ENCODE data around the gene PPARG. TPM values are rescaled to one million over a fixed set of nuclear protein-coding genes. Genes with fewer than 3 reads are reported as not detected.

The PPARG gene
- total RNA-seq, 6 donors from 2014 or later, result 39.8 to 93.9 (median 52.7) TPM

GRCh38 chr3:12278566-12278965 is 10.3 kb upstream of the PPARG start:
- no peaks in the 10 kb centered on the region for H3K9me3 ChIP-seq
- no peak for DNase-seq
- WGBS, 2 donors, result 75 to 87% methylated on average over 3 of the region's 3 CpGs
- peaks cover 0 to 2% (median 0%) of the 10 kb centered on the region in 4 donors for H3K4me1 ChIP-seq
- H3K4me3 ChIP-seq, result no peak overlapping the region
- ATAC-seq (ENCODE audit: low FRiP score in 2 of 2), result no peak
- no peaks in the 10 kb centered on the region for H3K27me3 ChIP-seq
- no peak overlapping the region for H3K27ac ChIP-seq
- no peak for TF ChIP-seq POLR2AphosphoS5 (IDR thresholded peaks at IDR 0.05)
- TF ChIP-seq EP300 (IDR thresholded peaks at IDR 0.05), result no peak
- TF ChIP-seq POLR2A (IDR thresholded peaks at IDR 0.05), result no peak
- TF ChIP-seq CTCF (IDR thresholded peaks at IDR 0.05), result no peak
- no peaks in the 10 kb centered on the region for H3K36me3 ChIP-seq

- DNase-seq (no peak), ATAC-seq (ENCODE audit: low FRiP score in 2 of 2) (no peak)
- Histone ChIP-seq H3K4me3 (no peak overlapping the region), H3K27ac (no peak overlapping the region), H3K9me3 (no peaks in the 10 kb centered on the region), H3K4me1 (peaks cover 0 to 2% (median 0%) of the 10 kb centered on the region in 4 donors), H3K27me3 (no peaks in the 10 kb centered on the region), H3K36me3 (no peaks in the 10 kb centered on the region)
- 90 to 93% methylated on average over 10 of the region's 10 CpGs for WGBS, 2 donors
- TF ChIP-seq EP300 (IDR thresholded peaks at IDR 0.05) (no peak), POLR2AphosphoS5 (IDR thresholded peaks at IDR 0.05) (no peak), POLR2A (IDR thresholded peaks at IDR 0.05) (no peak), CTCF (IDR thresholded peaks at IDR 0.05) (no peak)
These were observed 9.1 kb upstream of the PPARG start for GRCh38 chr3:12279591-12280326.

GRCh38 chr3:12280357-12280806 is 8.5 kb upstream of the PPARG start:
- peaks cover 0 to 2% (median 0%) of the 10 kb centered on the region in 4 donors for H3K4me1 ChIP-seq
- no peaks in the 10 kb centered on the region for H3K27me3 ChIP-seq
- DNase-seq (no peak), ATAC-seq (ENCODE audit: low FRiP score in 2 of 2) (no peak)
- no peaks in the 10 kb centered on the region for H3K9me3 ChIP-seq
- H3K36me3 ChIP-seq, result no peaks in the 10 kb centered on the region
- H3K4me3 ChIP-seq, result no peak overlapping the region
- TF ChIP-seq EP300 (IDR thresholded peaks at IDR 0.05) (no peak), POLR2AphosphoS5 (IDR thresholded peaks at IDR 0.05) (no peak), POLR2A (IDR thresholded peaks at IDR 0.05) (no peak), CTCF (IDR thresholded peaks at IDR 0.05) (no peak)
- no peak overlapping the region for H3K27ac ChIP-seq
- WGBS, 2 donors, result 66 to 69% methylated on average over 9 of the region's 9 CpGs

GRCh38 chr3:12284591-12284990 is 4.3 kb upstream of the PPARG start:
- no peak for TF ChIP-seq POLR2AphosphoS5 (IDR thresholded peaks at IDR 0.05)
- TF ChIP-seq CTCF (IDR thresholded peaks at IDR 0.05), result no peak
- TF ChIP-seq EP300 (IDR thresholded peaks at IDR 0.05), result no peak
- no peak for TF ChIP-seq POLR2A (IDR thresholded peaks at IDR 0.05)
- H3K27me3 ChIP-seq, result peaks cover 0 to 12% (median 6%) of the 10 kb centered on the region in 4 donors

More at GRCh38 chr3:12284591-12284990, 4.3 kb upstream of the PPARG start:
- DNase-seq, result no peak
- 84 to 87% methylated on average over 2 of the region's 2 CpGs for WGBS, 2 donors
- Histone ChIP-seq H3K36me3 (no peaks in the 10 kb centered on the region), H3K9me3 (no peaks in the 10 kb centered on the region), H3K4me1 (peaks cover 7 to 19% (median 15%) of the 10 kb centered on the region in 4 donors), H3K4me3 (no peak overlapping the region), H3K27ac (no peak overlapping the region)
- no peak for ATAC-seq (ENCODE audit: low FRiP score in 2 of 2)

Measured in upper lobe of left lung (tissue), 6 donors.